ENCODE measurements around the gene DOCK2.

DNA sequence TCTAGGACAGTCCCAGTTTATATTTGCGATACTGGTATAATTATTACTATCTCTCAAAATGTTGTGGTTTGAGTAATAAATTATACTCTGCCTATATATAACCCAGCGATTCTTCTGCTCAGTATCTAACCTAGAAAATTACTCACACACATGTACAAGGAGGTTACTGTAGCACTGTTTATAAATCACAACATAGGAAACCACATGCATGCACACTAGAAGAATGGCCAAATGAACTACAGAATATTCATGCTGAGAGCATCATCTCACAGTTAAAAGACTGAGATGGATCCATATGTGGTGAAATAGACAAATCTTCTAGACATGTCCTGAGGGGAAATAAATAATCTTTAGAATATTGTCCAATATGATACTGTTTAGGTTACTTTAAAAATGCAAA lies 281.2 kb downstream of the DOCK2 start:
- TF ChIP-seq POLR2AphosphoS5 (IDR thresholded peaks at IDR 0.05; ENCODE audit: low read depth, low read length) = no peak
- no peak for TF ChIP-seq SIN3A (IDR thresholded peaks at IDR 0.05; ENCODE audit: borderline replicate concordance, insufficient read depth, low read length)
